Neuronal stem cell (in vitro differentiated cells): ENCODE data around the gene ABCC8.

Source experiments
- DNase-seq: peaks from one replicate; pipeline ENCODE4 v3.0.0-alpha.2; 2013; ENCODE audit warnings: low spot score
- H2AFZ ChIP-seq: one replicate; pipeline ENCODE4 v1.6.1; 2013; ENCODE audit warnings: mild to moderate bottlenecking, low read length, inconsistent platforms
- H2AK5ac ChIP-seq: 2 replicates; pipeline ENCODE4 v1.6.1; 2013; ENCODE audit warnings: low read depth, mild to moderate bottlenecking, inconsistent platforms, low read length, moderate library complexity, mixed read lengths
- H2BK120ac ChIP-seq: 2 replicates; pipeline ENCODE4 v1.6.1; 2013; ENCODE audit warnings: low read depth, mild to moderate bottlenecking, inconsistent platforms, low read length, moderate library complexity, mixed read lengths
- H2BK12ac ChIP-seq: one replicate; pipeline ENCODE4 v1.6.1; 2013; ENCODE audit warnings: low read length, inconsistent platforms
- H2BK15ac ChIP-seq: 2 replicates; pipeline ENCODE4 v1.6.1; 2013; ENCODE audit warnings: mild to moderate bottlenecking, low read length, inconsistent platforms, mixed read lengths
- H2BK5ac ChIP-seq: one replicate; pipeline ENCODE4 v1.6.1; 2013; ENCODE audit warnings: inconsistent platforms, mild to moderate bottlenecking, low read length, moderate library complexity
- H3K14ac ChIP-seq: one replicate; pipeline ENCODE4 v1.6.1; 2013; ENCODE audit warnings: low read length, inconsistent platforms
- H3K18ac ChIP-seq: 2 replicates; pipeline ENCODE4 v1.6.1; 2013; ENCODE audit warnings: low read length, inconsistent platforms
- H3K23ac ChIP-seq: 2 replicates; pipeline ENCODE4 v1.6.1; 2013; ENCODE audit warnings: low read depth, mild to moderate bottlenecking, mixed read lengths, low read length, inconsistent platforms; ENCODE audit not compliant: poor library complexity
- H3K27ac ChIP-seq: replicated peaks from 3 replicates; pipeline ENCODE4 v1.5.1; 2013; ENCODE audit warnings: low read length, inconsistent platforms
- H3K27me3 ChIP-seq, 3 experiments: 2 replicates each; pipeline ENCODE4 v1.6.1; 2013; ENCODE audit warnings: low read length in 3 of 3, mild to moderate bottlenecking in 2 of 3, inconsistent platforms in 1 of 3, low read depth in 1 of 3, mixed read lengths in 1 of 3, moderate library complexity in 1 of 3; ENCODE audit not compliant: control insufficient read depth in 3 of 3, insufficient read depth in 3 of 3
- H3K36me3 ChIP-seq, 2 donors: replicated peaks in 1 of 2; 2 replicates each; pipeline ENCODE4 v1.6.1; 2013; ENCODE audit warnings: low read length in 2 of 2; ENCODE audit not compliant: control insufficient read depth in 2 of 2, insufficient read depth in 2 of 2
- H3K4ac ChIP-seq: 2 replicates; pipeline ENCODE4 v1.6.1; 2013; ENCODE audit warnings: inconsistent platforms, mild to moderate bottlenecking, low read length, moderate library complexity
- H3K4me1 ChIP-seq, 2 donors: 1 replicate in 1 of 2; 2 replicates in 1 of 2; pipeline ENCODE4 v1.6.1; 2013; ENCODE audit warnings: low read length in 2 of 2, low read depth in 1 of 2; ENCODE audit not compliant: control insufficient read depth in 2 of 2, insufficient read depth in 1 of 2
- H3K4me2 ChIP-seq: one replicate; pipeline ENCODE4 v1.6.1; 2013; ENCODE audit warnings: mild to moderate bottlenecking, low read length, inconsistent platforms; ENCODE audit not compliant: insufficient read depth, poor library complexity, severe bottlenecking
- H3K4me3 ChIP-seq, 2 donors: 2 replicates each; pipeline ENCODE4 v1.5.1; 2013; ENCODE audit warnings: low read length in 2 of 2, mild to moderate bottlenecking in 2 of 2, inconsistent platforms in 1 of 2, moderate library complexity in 1 of 2
- H3K79me1 ChIP-seq: one replicate; pipeline ENCODE4 v1.6.1; 2013; ENCODE audit warnings: low read depth, mild to moderate bottlenecking, inconsistent platforms, low read length, moderate library complexity
- H3K9ac ChIP-seq: one replicate; pipeline ENCODE4 v1.6.1; 2013; ENCODE audit warnings: mild to moderate bottlenecking, low read depth, low read length, inconsistent platforms; ENCODE audit not compliant: poor library complexity
- H3K9me3 ChIP-seq, 2 donors: replicated peaks in 1 of 2; 2 replicates each; pipeline versions ENCODE3 to v1.6.1; 2013; ENCODE audit warnings: low read length in 2 of 2, mild to moderate bottlenecking in 2 of 2, inconsistent platforms in 1 of 2, low read depth in 1 of 2, mixed read lengths in 1 of 2, moderate library complexity in 1 of 2; ENCODE audit not compliant: control insufficient read depth in 2 of 2, insufficient read depth in 1 of 2
- H4K8ac ChIP-seq: one replicate; pipeline ENCODE4 v1.6.1; 2013; ENCODE audit warnings: low read depth, mild to moderate bottlenecking, inconsistent platforms, low read length, moderate library complexity
- H4K91ac ChIP-seq: one replicate; pipeline ENCODE4 v1.6.1; 2013; ENCODE audit warnings: low read length, low read depth, mild to moderate bottlenecking, inconsistent platforms; ENCODE audit not compliant: poor library complexity
- WGBS, 2 donors: extraction: QIAGEN DNeasy Blood & Tissue Kit; methylation state at CpG; one replicate each; pipeline ENCODE4 v1.1.7; 2013; ENCODE audit warnings: missing lambda C conversion rate in 2 of 2, mixed read lengths in 1 of 2; ENCODE audit not compliant: insufficient read length in 2 of 2, insufficient replicate concordance in 1 of 2; ENCODE audit errors: extremely low coverage in 2 of 2; 5-methylcytosine and 5-hydroxymethylcytosine counted together

ABCC8 gene

GRCh38 chr11:17494019-17494418, 17.4 kb upstream of the ABCC8 start:
- no peak overlapping the region for H3K9ac ChIP-seq
- H2BK120ac ChIP-seq = no peak overlapping the region
- DNase-seq = no peak
- no peaks in the 10 kb centered on the region for H3K9me3 ChIP-seq
- H4K91ac ChIP-seq = no peak overlapping the region
- H3K14ac ChIP-seq = peak overlapping the region; percentile 79
- H4K8ac ChIP-seq = no peak overlapping the region
- H3K4me2 ChIP-seq = no peak overlapping the region
- no peak overlapping the region for H3K23ac ChIP-seq
- H3K4me3 ChIP-seq = no peak overlapping the region
- no peak overlapping the region for H2BK15ac ChIP-seq
- no peak overlapping the region for H2AFZ ChIP-seq
- H3K79me1 ChIP-seq = no peaks in the 10 kb centered on the region
- H3K18ac ChIP-seq = no peak overlapping the region
- H3K36me3 ChIP-seq = no peaks in the 10 kb centered on the region
- no peak overlapping the region for H3K27ac ChIP-seq
- H2BK5ac ChIP-seq = no peak overlapping the region
- no peak overlapping the region for H2AK5ac ChIP-seq
- no peak overlapping the region for H3K4ac ChIP-seq
- peaks cover 0 to 23% (median 0%) of the 10 kb centered on the region in 3 experiments for H3K27me3 ChIP-seq
- peaks cover 0 to 2% of the 10 kb centered on the region in 2 donors for H3K4me1 ChIP-seq
- WGBS, 2 donors = no CpG with 5 or more reads among the region's 6 CpGs
- H2BK12ac ChIP-seq = no peak overlapping the region

DNA sequence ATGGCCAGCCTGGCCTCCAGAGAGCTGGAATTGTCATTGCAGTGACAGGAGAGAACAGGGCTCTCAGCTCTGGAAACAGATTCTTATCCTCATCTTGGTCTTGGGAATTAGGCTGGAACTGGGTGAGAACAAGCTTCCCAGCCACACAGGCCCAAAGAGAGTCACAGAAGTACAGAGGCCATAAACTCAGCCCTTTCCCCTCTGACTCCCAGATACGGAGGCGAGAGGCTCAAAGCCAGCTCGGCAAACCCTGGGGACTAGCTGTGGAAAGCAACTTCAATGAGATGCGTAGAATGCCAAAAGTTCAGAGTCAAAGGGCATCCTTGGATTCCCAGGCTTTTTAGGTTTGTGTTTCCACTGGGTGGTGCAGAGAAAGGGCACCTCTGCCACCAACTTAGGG, 14.3 kb upstream of the ABCC8 start:
- Histone ChIP-seq H3K36me3 (no peaks in the 10 kb centered on the region), H2BK15ac (no peak overlapping the region), H3K9ac (no peak overlapping the region), H3K4me1 (no peaks in the 10 kb centered on the region), H3K18ac (no peak overlapping the region), H3K23ac (no peak overlapping the region), H3K27me3 (peaks cover 0 to 27% (median 0%) of the 10 kb centered on the region in 3 experiments), H2AK5ac (no peak overlapping the region), H2BK12ac (no peak overlapping the region), H3K4me2 (no peak overlapping the region), H3K14ac (no peak overlapping the region), H2BK120ac (no peak overlapping the region), H3K9me3 (no peaks in the 10 kb centered on the region), H3K4ac (no peak overlapping the region), H3K79me1 (no peaks in the 10 kb centered on the region), H2AFZ (no peak overlapping the region), H4K8ac (no peak overlapping the region), H3K27ac (no peak overlapping the region), H2BK5ac (no peak overlapping the region), H3K4me3 (no peak overlapping the region), H4K91ac (no peak overlapping the region)
- WGBS, 2 donors = no CpG with 5 or more reads among the region's 4 CpGs
- DNase-seq = no peak

DNA sequence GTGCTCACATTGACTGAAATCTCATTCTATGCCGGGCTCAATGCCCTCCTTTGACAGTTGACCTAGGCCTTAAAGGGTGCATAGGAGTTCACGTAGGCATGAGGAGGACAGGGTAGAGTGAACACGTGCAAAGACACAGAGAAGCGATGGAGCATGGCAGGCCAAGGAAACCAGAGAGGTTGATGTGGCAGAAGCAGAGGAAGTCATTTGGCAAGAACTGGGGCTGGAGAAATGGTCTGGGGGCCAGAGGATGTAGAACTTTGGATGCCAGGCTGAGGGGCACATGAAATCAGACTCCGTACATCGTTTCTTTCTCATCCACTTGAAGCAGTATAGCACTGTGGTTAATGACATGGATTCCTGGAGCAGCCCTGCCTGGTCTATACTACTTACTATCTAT, 13.6 kb upstream of the ABCC8 start:
- whole genome bisulfite sequencing, 2 donors = no CpG with 5 or more reads among the region's 6 CpGs

GRCh38 chr11:17489751-17490150, 13.1 kb upstream of the ABCC8 start:
- Histone ChIP-seq H3K9me3 (no peaks in the 10 kb centered on the region), H2BK12ac (no peak overlapping the region), H3K23ac (no peak overlapping the region), H3K9ac (no peak overlapping the region), H3K4me3 (no peak overlapping the region), H3K14ac (no peak overlapping the region), H2BK120ac (no peak overlapping the region), H3K27ac (no peak overlapping the region), H3K4me1 (no peaks in the 10 kb centered on the region), H3K18ac (no peak overlapping the region), H3K4me2 (no peak overlapping the region), H2BK5ac (no peak overlapping the region), H3K27me3 (peaks cover 0 to 32% (median 0%) of the 10 kb centered on the region in 3 experiments), H2AFZ (no peak overlapping the region), H3K36me3 (no peaks in the 10 kb centered on the region), H2AK5ac (no peak overlapping the region), H2BK15ac (no peak overlapping the region), H3K4ac (no peak overlapping the region), H3K79me1 (no peaks in the 10 kb centered on the region), H4K8ac (no peak overlapping the region), H4K91ac (no peak overlapping the region)
- WGBS, 2 donors = no CpG with 5 or more reads among the region's 5 CpGs
- DNase-seq = no peak

More for the DNA sequence above, 13.6 kb upstream of the ABCC8 start:
- H3K27ac ChIP-seq = no peak overlapping the region
- H3K9ac ChIP-seq = no peak overlapping the region
- H2BK120ac ChIP-seq = no peak overlapping the region
- no peak for DNase-seq
- H3K36me3 ChIP-seq = no peaks in the 10 kb centered on the region
- no peak overlapping the region for H2BK12ac ChIP-seq
- H2AK5ac ChIP-seq = no peak overlapping the region
- H2BK5ac ChIP-seq = no peak overlapping the region
- no peak overlapping the region for H2BK15ac ChIP-seq
- no peak overlapping the region for H3K14ac ChIP-seq
- H3K4me1 ChIP-seq = no peaks in the 10 kb centered on the region
- no peak overlapping the region for H3K4ac ChIP-seq
- H3K4me3 ChIP-seq = peak overlapping the region in 1 of 2 donors; percentile 51
- no peak overlapping the region for H3K18ac ChIP-seq
- no peak overlapping the region for H3K4me2 ChIP-seq
- no peak overlapping the region for H2AFZ ChIP-seq
- no peaks in the 10 kb centered on the region for H3K9me3 ChIP-seq
- H4K91ac ChIP-seq = no peak overlapping the region
- no peaks in the 10 kb centered on the region for H3K79me1 ChIP-seq
- no peak overlapping the region for H3K23ac ChIP-seq
- no peak overlapping the region for H4K8ac ChIP-seq
- peaks cover 0 to 32% (median 0%) of the 10 kb centered on the region in 3 experiments for H3K27me3 ChIP-seq
